K562 (cell line): Measurements from ENCODE around the gene BEND6. TPM values are rescaled to one million over a fixed set of nuclear protein-coding genes. Genes with fewer than 3 reads are reported as not detected.

Experiments used
- CBFA2T3 ChIP-seq: fragments of 450-650 bp; IDR thresholded peaks from 2 replicates; pipeline ENCODE4 v1.6.1; 2017
- CBX2 ChIP-seq: fragments of 200-600 bp; sonication (generic); IDR thresholded peaks from one replicate; pipeline ENCODE4 v1.6.1; 2012; ENCODE audit warnings: mild to moderate bottlenecking, low read length, inconsistent platforms; ENCODE audit not compliant: insufficient read depth, poor library complexity, severe bottlenecking
- DPF2 ChIP-seq: fragments of 450-650 bp; IDR thresholded peaks from 2 replicates; pipeline ENCODE4 v1.6.1; 2016
- ERF ChIP-seq: fragments of 450-650 bp; formaldehyde crosslinking; IDR thresholded peaks from 2 replicates; pipeline ENCODE4 v1.4.0; 2020; ENCODE audit warnings: mild to moderate bottlenecking, mixed read lengths
- NCOA4 ChIP-seq: fragments of 450-650 bp; IDR thresholded peaks from 2 replicates; pipeline ENCODE4 v1.6.1; 2018; ENCODE audit warnings: mild to moderate bottlenecking; ENCODE audit not compliant: partially characterized antibody
- PPARD ChIP-seq: fragments of 250-450 bp; sonication (Bioruptor Pico); IDR thresholded peaks from 2 replicates; pipeline ENCODE4 v1.8.0; 2022; ENCODE audit warnings: inconsistent platforms, mild to moderate bottlenecking, moderate library complexity
- SIN3B ChIP-seq: fragments of 450-650 bp; IDR thresholded peaks from 2 replicates; pipeline ENCODE4 v1.6.1; 2017; ENCODE audit warnings: low read depth, mild to moderate bottlenecking, moderate library complexity
- SIRT6 ChIP-seq: IDR thresholded peaks from one replicate; pipeline ENCODE4 v1.6.1; 2012; ENCODE audit warnings: low read depth, mild to moderate bottlenecking, control low read depth, inconsistent platforms, low read length, moderate library complexity
- SMARCC2 ChIP-seq: fragments of 450-650 bp; IDR thresholded peaks from 2 replicates; pipeline ENCODE4 v1.6.1; 2017; ENCODE audit warnings: antibody characterized with exemption, moderate library complexity, mild to moderate bottlenecking, low read depth
- SMARCE1 ChIP-seq: fragments of 450-650 bp; IDR thresholded peaks from 2 replicates; pipeline ENCODE4 v1.7.1; 2016; ENCODE audit warnings: mild to moderate bottlenecking
- SRSF3 ChIP-seq: fragments of 200-400 bp; formaldehyde crosslinking; IDR thresholded peaks from 2 replicates; pipeline ENCODE4 v1.6.1; 2016; ENCODE audit warnings: mild to moderate bottlenecking, low read length, moderate library complexity; ENCODE audit not compliant: insufficient read depth
- ZNF512 ChIP-seq: IDR thresholded peaks from 2 replicates; pipeline ENCODE4 v1.6.1; 2016; ENCODE audit warnings: missing genetic modification characterization, missing compliant biosample characterization
- polyA plus RNA-seq, 8 experiments: library from polyadenylated mRNA; depleted of rRNA in 4 of 8; stranded (reverse) in 5 of 8; unstranded in 3 of 8; fragments of >200 nt; fragmentation: Nextera tagmentation in 2 of 8; fragmentation: Illumina TruSeq in 1 of 8; extraction: Ambion mirVana in 2 of 8; extraction: Trizol in 1 of 8; gene quantifications; 2 replicates each; pipeline versions ENCODE4 v1.2.1 to v1.2.3, GENCODE V29; 2011 to 2014; ENCODE audit warnings: inconsistent platforms in 1 of 8, missing spikeins in 1 of 8
- total RNA-seq, 7 experiments: library from RNA; depleted of rRNA in 6 of 7; stranded (reverse); fragments of >200 nt in 6 of 7; fragmentation: Illumina TruSeq in 2 of 7; extraction: Trizol in 2 of 7; gene quantifications; 2 replicates each; pipeline versions ENCODE4 v1.2.1 to v1.2.3, GENCODE V29; 2011 to 2021; ENCODE audit warnings: low replicate concordance in 1 of 7
- TF ChIP-seq, protein P1 (sequence below): fragments of 450-650 bp; IDR thresholded peaks from 2 replicates; pipeline ENCODE4 v1.6.1; 2016; ENCODE audit warnings: antibody characterized with exemption
- TF ChIP-seq, protein P2 (sequence below), 2 experiments: IDR thresholded peaks; 2 replicates each; pipeline ENCODE4 v1.6.1; 2012; ENCODE audit warnings: improper control_type of control experiment in 2 of 2, low read depth in 2 of 2, low read length in 2 of 2, borderline replicate concordance in 1 of 2
- TF ChIP-seq, protein P3 (sequence below): fragments of 250-450 bp; sonication (Bioruptor Pico); IDR thresholded peaks from 2 replicates; pipeline ENCODE4 v1.4.0; 2020; ENCODE audit warnings: mild to moderate bottlenecking
- TF ChIP-seq, protein P4 (sequence below): sonication (generic); formaldehyde crosslinking; IDR thresholded peaks from 2 replicates; pipeline ENCODE4 v1.8.0; 2022; ENCODE audit warnings: mild to moderate bottlenecking, missing genetic modification reagents

BEND6 gene
- total and polyA plus RNA-seq, 9 of the 15 experiments (the other 6 are each of a cell fraction or from before 2014, with no cell fraction given) = 0.37 to 4.0 (median 1.1) TPM

- TF ChIP-seq, protein P1, sequence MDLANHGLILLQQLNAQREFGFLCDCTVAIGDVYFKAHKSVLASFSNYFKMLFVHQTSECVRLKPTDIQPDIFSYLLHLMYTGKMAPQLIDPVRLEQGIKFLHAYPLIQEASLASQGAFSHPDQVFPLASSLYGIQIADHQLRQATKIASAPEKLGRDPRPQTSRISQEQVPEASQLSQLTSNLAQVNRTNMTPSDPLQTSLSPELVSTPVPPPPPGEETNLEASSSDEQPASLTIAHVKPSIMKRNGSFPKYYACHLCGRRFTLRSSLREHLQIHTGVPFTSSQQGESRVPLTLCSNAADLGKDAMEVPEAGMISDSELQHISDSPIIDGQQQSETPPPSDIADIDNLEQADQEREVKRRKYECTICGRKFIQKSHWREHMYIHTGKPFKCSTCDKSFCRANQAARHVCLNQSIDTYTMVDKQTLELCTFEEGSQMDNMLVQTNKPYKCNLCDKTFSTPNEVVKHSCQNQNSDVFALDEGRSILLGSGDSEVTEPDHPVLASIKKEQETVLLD = no peak
- no peak for TF ChIP-seq PPARD (CRISPR knock-in tag)
- TF ChIP-seq SIRT6 = no peak
- TF ChIP-seq CBFA2T3 = no peak
- no peak for TF ChIP-seq SMARCC2
- TF ChIP-seq DPF2 = no peak
- TF ChIP-seq, protein P2, sequence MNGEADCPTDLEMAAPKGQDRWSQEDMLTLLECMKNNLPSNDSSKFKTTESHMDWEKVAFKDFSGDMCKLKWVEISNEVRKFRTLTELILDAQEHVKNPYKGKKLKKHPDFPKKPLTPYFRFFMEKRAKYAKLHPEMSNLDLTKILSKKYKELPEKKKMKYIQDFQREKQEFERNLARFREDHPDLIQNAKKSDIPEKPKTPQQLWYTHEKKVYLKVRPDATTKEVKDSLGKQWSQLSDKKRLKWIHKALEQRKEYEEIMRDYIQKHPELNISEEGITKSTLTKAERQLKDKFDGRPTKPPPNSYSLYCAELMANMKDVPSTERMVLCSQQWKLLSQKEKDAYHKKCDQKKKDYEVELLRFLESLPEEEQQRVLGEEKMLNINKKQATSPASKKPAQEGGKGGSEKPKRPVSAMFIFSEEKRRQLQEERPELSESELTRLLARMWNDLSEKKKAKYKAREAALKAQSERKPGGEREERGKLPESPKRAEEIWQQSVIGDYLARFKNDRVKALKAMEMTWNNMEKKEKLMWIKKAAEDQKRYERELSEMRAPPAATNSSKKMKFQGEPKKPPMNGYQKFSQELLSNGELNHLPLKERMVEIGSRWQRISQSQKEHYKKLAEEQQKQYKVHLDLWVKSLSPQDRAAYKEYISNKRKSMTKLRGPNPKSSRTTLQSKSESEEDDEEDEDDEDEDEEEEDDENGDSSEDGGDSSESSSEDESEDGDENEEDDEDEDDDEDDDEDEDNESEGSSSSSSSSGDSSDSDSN (IDR thresholded peaks at IDR 0.05; ENCODE audit: borderline replicate concordance in 1 of 2, low read depth in 2 of 2, low read length in 2 of 2) = no peak
- TF ChIP-seq, protein P3, sequence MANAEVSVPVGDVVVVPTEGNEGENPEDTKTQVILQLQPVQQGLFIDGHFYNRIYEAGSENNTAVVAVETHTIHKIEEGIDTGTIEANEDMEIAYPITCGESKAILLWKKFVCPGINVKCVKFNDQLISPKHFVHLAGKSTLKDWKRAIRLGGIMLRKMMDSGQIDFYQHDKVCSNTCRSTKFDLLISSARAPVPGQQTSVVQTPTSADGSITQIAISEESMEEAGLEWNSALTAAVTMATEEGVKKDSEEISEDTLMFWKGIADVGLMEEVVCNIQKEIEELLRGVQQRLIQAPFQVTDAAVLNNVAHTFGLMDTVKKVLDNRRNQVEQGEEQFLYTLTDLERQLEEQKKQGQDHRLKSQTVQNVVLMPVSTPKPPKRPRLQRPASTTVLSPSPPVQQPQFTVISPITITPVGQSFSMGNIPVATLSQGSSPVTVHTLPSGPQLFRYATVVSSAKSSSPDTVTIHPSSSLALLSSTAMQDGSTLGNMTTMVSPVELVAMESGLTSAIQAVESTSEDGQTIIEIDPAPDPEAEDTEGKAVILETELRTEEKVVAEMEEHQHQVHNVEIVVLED = peak; percentile 23; the same call in 1 of the 2 replicates
- TF ChIP-seq SRSF3 = no peak
- no peak for TF ChIP-seq ZNF512 (tag)
- TF ChIP-seq SMARCE1 = no peak
- TF ChIP-seq ERF (CRISPR knock-in tag) = no peak
- TF ChIP-seq NCOA4 = no peak
- no peak for TF ChIP-seq CBX2
- TF ChIP-seq, protein P4, sequence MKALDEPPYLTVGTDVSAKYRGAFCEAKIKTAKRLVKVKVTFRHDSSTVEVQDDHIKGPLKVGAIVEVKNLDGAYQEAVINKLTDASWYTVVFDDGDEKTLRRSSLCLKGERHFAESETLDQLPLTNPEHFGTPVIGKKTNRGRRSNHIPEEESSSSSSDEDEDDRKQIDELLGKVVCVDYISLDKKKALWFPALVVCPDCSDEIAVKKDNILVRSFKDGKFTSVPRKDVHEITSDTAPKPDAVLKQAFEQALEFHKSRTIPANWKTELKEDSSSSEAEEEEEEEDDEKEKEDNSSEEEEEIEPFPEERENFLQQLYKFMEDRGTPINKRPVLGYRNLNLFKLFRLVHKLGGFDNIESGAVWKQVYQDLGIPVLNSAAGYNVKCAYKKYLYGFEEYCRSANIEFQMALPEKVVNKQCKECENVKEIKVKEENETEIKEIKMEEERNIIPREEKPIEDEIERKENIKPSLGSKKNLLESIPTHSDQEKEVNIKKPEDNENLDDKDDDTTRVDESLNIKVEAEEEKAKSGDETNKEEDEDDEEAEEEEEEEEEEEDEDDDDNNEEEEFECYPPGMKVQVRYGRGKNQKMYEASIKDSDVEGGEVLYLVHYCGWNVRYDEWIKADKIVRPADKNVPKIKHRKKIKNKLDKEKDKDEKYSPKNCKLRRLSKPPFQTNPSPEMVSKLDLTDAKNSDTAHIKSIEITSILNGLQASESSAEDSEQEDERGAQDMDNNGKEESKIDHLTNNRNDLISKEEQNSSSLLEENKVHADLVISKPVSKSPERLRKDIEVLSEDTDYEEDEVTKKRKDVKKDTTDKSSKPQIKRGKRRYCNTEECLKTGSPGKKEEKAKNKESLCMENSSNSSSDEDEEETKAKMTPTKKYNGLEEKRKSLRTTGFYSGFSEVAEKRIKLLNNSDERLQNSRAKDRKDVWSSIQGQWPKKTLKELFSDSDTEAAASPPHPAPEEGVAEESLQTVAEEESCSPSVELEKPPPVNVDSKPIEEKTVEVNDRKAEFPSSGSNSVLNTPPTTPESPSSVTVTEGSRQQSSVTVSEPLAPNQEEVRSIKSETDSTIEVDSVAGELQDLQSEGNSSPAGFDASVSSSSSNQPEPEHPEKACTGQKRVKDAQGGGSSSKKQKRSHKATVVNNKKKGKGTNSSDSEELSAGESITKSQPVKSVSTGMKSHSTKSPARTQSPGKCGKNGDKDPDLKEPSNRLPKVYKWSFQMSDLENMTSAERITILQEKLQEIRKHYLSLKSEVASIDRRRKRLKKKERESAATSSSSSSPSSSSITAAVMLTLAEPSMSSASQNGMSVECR (CRISPR knock-in tag) = peak; percentile 27; the same call in 1 of the 2 replicates
- TF ChIP-seq SIN3B = no peak
Measured at GRCh38 chr6:56954403-56955170, at the start of gene BEND6 (continued).
